Fibroblast of lung (primary cell): Measurements from ENCODE around the gene C8G.

ENCODE experiments used
- CTCF ChIP-seq, 2 donors: IDR thresholded peaks in 1 of 2; conservative IDR thresholded peaks in 1 of 2; 1 replicate in 1 of 2; 2 replicates in 1 of 2; pipeline ENCODE4 v1.5.1; 2011 to 2012; ENCODE audit warnings: low read length in 2 of 2, control low read depth in 1 of 2, inconsistent platforms in 1 of 2, low read depth in 1 of 2, mild to moderate bottlenecking in 1 of 2
- EZH2 ChIP-seq: IDR thresholded peaks from 2 replicates; pipeline ENCODE4 v1.5.1; 2012; ENCODE audit warnings: low read length, control low read depth, mild to moderate bottlenecking; ENCODE audit errors: missing control alignments

- TF ChIP-seq CTCF (conservative IDR thresholded peaks at IDR 0.05 in 1 of 2, IDR thresholded peaks at IDR 0.05 in 1 of 2; ENCODE audit: low read depth in 1 of 2, low read length in 2 of 2) (no peak), EZH2 (no peak)
These were observed 43.8 kb downstream of the C8G start for GRCh38 chr9:136988872-136989271.
